ENCODE measurements around the gene MOB3B.

Gene MOB3B

DNA sequence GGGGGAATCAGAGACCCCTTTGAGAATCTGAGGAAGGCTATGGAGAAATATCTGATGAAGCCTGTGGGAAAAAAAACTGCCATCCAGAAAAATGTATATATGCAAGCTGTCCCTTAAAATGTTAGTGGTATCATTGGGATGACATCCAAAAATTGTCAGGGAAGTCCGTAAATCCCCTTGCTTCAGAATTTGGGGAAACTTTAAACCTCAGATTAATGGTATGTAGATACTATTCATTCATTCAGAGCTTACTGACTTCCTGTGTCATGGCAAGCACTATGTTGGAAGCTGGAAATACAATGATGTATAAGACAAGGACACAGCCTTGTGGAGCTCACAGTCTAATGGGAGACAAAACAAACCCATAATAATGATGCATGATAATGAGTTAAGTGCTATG lies 10.9 kb upstream of the MOB3B start:
- no peak for DNase-seq (ENCODE audit: low spot score)

DNA sequence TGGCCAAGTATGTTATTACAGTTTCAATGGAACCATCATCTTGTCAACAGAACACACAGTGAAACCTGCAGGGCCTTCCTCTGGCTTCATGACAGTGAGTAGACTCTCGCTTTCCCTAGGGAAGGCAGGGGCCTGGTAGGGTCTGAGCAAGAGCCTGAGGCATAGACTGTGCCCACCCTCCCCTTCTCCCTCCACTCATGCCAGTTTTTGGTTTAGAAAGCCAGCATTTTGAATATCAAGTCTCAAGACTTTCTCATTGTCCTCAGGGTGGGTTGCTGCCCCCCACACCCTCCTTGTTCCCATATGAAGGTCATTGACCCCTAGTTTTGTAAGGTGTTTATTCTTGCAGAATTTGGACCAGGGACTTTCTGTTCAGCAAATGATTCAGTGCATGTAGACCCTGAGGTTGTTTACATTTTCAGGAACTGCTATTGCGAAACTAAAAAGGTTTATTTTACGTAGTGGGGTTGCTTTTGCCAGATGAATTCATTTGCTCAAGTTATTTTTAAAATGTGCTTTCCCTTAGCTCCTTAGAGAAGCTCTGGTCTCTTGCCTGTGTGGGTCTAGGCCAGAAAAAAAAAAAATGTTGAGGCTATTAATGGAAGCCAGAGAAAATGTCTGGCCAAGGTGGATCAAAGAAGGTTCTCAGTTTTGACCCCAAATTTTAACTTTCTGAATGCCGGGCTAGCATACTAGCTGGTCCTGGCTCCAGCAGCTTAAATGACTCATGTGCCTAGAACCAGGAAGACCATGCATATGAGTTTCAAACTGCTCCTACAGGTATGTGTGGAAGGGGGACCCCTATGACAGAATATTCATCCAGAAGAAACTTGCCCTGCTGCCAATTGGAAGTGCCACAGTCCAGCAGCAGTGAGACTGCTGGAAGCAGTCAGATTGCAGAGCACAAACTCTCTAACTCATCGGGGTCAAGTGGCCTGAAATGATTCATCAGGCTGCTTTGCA lies 10.1 kb upstream of the MOB3B start:
- peak; percentile 36 for DNase-seq (ENCODE audit: low spot score)

DNA sequence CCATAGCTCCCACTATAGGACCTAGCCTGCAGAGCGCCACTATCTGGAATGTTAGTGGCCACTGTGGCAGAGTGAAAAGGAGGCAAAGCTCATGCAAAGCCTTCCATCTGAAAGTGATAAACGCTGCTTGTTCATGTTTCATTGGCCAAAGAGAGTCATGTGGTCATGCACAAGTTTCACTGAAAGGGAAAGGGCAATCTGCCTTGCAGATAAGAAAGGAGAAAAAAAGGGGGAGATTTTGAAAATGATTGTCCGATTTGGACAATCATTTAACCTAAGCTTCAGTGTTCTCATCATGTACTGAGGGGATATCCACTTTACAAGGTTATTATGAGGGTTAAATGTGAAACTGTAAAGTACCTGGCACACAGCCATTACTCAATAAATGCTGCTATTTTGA lies 9.0 kb upstream of the MOB3B start:
- DNase-seq (ENCODE audit: low spot score): no peak

DNA sequence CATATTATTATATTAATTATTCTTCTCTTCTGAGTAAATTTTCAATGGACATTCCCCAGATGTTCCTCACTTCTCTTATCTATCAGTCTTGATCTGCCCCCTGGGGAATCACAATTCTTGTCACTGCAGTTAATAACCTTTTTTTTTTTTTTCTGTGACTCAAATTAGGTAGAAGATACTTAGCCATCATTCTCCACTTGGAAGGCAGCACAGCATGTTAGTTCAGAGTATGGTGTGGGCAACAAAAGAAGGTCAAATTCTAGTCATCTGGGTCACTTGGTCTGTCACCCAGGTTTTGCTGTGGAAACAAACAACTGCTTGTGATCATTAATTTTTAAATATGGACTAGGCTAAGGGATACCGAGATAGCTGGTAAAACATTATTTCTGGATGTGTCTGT lies 8.1 kb upstream of the MOB3B start:
- no peak for DNase-seq (ENCODE audit: low spot score)

DNA sequence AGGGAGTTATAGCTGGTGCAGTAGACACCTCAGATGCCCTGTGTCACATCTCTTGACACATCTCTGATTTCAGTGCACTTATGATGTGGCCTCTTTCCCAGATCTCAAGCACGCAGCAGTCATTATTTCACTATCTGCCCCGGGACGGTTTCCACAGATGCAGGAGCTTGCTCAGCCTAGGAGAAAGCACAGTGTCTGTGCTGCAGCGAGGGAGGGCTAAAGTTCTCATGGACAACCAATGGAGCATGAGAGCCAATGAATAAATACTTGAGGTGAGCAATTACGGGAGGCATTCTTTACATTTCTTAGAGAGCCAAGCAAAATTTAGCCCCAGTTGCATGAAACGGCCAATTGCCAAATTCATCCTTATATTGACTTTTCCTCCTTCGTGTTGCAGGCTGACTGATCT lies 7.4 kb upstream of the MOB3B start:
- no peak for DNase-seq (ENCODE audit: low spot score)

DNA sequence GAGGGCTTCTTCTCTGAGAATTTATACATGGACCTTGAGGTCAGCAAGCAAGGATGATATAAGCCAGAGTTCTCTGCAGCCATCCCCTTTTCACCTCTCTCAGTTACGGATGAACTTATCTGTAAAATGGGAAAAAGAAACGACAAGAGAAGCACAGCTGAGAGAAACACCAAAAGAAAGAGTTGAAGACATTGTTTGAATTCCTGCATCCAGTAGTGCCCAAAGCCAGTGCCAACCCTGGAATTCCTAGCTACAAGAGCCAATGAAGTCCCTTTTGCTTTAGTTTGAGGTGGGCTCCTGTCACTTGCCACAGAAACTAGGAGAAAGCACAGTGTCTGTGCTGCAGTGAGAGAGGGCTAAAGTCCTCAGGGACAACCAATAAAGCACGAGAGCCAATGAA lies 6.6 kb upstream of the MOB3B start:
- DNase-seq (ENCODE audit: low spot score): no peak

DNA sequence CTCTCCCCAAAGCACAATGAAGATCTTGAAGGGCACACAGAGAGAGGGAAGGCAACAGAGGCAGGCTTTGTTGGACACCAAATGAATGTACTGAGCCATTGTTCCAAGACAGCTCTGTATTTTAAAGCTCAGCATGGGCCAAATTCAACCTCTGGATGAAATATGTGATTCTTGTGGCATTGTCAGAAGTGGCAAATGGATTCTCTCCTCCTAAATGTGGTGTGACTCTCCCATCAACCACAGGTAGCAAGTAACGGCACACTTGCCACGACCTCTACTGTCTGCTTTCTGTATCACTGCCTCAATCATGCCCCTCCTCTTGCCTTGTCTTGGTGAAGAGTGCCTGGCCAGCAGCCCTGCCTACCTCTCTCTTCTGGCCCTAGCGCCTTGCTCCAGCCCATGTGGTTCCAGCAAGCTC lies 6.1 kb upstream of the MOB3B start:
- DNase-seq (ENCODE audit: low spot score): peak; percentile 78

DNA sequence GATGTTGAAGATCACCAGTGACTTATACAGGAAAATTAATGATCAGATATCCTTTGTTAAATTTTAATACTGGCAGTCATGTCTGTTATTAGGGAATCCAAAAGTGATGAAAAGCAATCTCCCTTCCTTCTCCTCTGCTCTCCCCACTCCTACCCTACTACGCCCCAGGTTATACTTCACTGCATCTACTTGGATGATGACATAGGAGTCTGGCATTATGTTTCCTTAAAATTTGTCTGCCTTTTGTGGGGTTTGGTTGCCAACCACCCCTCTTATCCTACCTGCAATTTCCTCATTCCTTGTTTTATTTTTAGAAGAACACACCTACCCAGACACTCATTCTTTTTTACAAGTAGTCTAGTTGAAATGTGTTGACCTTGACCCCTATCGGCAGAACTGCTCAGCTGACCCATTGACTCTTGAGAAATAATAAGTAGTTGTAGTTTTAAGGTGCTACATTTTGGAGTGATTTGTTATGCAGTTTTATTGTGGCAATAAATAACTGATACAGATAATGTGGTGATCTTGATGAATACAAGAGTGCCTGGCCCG lies 5.1 kb upstream of the MOB3B start:
- no peak for DNase-seq (ENCODE audit: low spot score)

DNA sequence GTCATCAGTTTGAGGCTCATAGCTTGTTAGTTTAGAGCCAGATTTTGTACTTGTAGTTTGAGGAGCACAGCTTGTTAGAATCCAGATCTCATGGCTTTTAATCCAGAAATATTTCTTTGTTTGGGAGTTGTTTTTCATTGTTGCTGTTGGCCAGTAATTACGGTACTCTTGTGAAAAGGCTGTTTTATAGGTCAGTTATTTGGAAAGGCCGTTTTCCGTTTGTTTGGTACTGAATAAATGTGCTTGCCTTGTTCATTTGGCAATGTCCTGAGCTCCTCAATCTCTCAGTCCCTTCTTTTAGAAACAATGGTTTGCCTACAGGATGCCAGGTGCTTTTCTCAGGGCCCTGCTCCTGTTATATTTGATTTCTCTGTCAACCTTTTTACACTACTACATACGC lies 4.5 kb upstream of the MOB3B start:
- peak; percentile 41 for DNase-seq (ENCODE audit: low spot score)

DNA sequence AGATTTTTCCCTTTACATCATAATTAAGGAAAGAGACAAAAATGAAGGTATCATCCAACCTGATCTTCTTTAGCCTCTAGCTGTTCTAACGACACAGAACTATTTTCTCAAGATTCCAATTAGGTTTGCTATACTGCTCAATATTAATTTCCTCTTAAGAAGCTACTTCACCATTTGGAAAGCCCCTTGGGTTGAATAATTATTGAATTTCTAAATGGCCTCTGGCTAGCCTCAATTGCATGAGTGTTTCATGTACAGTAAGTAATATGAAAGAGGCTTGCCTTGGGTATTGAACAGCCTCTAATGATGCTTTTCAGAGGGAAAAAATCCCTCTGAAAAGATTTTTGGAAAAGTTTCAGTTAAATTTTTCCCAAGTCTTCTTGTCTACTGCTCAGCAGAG lies 3.7 kb upstream of the MOB3B start:
- DNase-seq (ENCODE audit: low spot score): no peak

DNA sequence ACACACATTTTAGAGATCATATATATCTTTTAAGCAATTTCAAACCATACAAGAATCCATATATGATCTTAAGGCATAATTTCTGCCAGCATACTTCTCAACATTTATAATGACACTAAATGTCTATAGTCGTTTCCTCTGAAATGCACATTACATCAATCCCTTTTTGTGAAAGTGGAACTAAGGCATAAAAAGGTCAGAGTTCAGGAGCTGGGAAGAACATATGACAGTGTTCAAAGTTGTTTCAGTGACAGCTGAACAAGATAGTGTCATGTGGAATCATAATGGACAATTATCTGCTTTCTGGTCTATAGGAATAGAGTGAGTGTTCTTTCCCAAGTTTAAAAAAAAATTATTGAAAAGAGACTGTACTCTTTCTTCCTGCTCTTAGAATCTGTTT lies 2.4 kb upstream of the MOB3B start:
- no peak for DNase-seq (ENCODE audit: low spot score)

DNA sequence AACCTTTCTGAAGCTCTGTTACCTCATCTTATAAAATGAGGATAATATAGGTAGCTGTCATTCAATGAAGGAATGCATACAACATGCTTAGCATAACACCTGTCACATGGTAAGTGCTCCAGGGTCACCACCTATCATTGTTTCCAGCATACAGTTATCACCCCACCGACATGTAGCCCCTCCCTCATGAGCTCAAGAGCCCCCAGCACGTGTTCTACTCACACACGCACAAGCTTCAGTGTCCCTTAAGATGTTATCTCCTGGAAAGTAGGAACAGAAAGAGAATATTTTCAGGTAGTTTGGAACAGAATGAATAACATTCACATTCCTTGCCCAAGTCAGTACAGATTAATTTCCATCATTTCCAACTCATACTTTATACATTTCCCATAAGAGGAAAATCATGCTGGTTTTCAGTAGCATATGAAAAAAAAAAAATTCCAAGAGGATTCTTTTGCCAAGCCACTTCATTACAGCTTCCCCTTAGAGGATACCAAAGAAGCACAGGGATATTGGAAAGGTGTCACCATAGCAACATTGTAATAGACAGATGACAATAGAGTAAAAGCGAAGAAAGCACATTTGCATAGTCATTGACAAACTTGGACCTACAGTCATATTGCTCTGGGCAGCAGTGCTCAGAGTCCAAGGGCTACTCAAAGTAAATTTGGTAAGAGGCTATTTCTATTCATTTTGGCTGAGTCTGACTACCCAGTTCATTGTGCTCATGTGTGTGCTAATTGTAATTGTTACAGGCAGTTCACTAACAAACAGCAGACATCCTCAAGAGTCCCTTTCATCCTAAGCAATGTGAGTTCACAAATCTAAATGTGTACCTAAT lies 1.5 kb upstream of the MOB3B start:
- DNase-seq (ENCODE audit: low spot score): no peak

DNA sequence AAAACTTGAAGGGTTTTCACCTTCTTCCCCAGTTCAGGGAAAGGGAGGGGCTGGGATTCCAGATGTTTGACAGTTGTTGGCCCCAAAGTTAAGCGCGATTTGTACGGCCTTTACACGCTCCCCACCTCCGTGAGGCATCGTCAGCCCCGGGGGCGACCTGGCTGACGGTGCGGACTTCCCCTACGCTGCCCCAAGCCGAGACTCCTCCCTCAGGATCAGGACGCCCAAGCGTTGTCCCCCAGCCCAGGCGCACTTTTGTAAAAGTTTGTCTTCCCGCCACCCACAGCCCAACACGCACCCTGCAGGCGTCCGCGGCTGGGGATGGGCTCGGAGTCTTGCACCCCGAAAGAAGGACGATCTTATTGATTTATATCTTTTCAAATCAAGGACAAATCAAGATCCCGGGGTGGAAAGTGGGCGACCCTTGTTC lies 713 bp downstream of the MOB3B start:
- DNase-seq (ENCODE audit: low spot score): peak; percentile 54

DNA sequence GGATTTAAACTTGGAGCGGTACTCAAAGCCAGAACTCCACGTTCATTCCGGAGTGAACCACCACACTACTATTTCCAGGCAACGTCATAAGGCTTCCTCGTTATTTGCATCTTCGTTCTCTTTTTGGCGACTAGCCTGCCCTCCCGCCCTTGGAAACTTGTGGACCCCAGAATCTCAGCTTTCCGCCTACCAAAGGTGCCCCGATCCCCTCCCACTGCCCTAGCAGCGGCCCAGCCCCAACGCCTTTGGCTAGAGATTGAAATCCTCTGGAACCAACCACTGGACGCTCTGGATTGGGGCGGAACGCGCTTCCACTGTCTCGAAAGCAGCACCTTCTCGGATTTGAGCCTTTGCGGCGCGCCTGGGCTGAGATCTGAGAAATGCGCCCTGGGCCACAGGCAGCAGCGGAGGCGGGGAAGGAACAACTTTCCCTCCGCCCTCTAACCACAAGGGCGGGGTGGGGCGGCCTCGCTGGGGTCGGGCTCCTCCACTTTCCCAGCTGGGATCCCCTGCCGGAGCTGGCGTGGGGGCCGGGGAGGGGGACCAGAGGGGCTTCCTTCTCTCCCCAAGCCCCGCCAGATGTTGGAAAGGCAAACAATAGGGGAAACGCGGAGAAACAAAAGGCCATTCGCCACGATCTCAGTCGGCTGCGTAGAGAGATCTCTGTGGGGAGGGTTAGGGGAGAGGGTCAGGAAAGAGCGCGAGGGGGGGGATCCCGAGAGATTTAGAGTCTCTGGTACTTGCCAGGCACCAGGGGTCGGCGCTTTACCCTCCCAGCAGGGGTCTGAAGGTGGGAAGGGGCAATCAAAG lies 1.3 kb downstream of the MOB3B start:
- DNase-seq (ENCODE audit: low spot score): peak; percentile 81

DNA sequence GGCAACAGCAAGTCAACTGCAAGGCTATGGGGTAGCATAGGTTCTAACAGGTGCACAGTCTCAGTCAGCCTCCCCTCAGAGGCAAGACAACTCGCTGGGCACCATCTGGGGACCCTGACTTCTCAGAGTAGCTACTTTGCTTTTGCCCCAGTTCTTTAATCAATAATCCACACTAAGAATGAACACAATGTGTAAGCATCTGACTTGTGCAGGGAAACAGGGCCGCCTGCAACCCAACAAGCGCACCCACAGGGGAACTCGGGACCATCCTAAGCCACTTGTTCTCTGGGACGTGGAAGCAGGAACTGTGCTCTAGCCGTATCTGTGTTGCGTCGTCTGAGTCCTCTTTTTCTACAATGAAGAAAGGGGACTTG lies 1.9 kb downstream of the MOB3B start:
- DNase-seq (ENCODE audit: low spot score): peak; percentile 45

DNA sequence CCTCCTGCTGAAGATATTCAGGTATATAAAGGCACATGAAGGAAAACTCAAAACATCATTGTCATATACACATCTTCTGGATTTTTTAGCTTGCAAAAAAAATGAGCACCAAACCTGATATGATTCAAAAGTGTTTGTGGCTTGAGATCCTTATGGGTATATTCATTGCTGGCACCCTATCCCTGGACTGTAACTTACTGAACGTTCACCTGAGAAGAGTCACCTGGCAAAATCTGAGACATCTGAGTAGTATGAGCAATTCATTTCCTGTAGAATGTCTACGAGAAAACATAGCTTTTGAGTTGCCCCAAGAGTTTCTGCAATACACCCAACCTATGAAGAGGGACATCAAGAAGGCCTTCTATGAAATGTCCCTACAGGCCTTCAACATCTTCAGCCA lies 5.4 kb downstream of the MOB3B start, which contains the start of gene IFNK:
Gene IFNK, plus strand, starts transcription at position 55 of the 400 bp plus-strand sequence. Its CDS starts 47 bp downstream, at position 102.
- DNase-seq (ENCODE audit: low spot score): no peak

DNA sequence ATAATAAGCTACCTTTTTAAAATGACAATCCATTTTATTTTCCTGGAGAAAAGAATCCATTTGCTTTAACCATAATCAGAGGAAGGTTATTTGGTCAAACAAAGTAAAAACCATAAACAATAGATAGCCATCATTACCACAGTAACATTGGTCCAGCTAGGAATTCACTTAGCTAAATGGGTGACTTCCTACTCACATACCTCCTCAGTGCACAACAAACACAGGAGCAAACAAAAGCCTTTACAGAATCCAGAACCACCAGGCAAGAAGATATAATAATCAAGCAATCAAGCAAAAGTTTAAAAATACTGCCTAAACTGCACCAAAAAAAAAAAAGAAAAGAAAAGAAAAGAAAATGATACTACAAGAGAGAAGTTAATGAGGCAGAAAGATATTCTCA lies 6.5 kb downstream of the MOB3B start:
- DNase-seq (ENCODE audit: low spot score): no peak

DNA sequence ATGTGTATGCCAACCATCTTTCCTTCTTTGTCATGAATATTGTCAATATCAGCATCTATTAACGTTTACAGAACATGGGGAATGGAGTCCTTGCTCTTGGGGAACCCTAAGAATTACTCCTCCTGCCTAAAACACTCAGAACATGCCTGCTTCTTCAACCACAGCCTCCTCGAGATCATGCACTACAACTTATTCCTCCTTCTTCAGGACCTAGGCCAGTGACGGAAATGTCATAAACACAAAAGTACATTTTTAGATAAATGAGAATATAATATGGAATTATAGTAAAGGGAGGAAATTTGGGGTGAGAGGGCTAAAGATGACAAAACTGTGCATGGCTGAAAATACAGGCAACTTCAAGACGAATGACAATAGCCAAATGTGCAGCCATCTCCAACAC lies 8.6 kb downstream of the MOB3B start:
- no peak for DNase-seq (ENCODE audit: low spot score)

DNA sequence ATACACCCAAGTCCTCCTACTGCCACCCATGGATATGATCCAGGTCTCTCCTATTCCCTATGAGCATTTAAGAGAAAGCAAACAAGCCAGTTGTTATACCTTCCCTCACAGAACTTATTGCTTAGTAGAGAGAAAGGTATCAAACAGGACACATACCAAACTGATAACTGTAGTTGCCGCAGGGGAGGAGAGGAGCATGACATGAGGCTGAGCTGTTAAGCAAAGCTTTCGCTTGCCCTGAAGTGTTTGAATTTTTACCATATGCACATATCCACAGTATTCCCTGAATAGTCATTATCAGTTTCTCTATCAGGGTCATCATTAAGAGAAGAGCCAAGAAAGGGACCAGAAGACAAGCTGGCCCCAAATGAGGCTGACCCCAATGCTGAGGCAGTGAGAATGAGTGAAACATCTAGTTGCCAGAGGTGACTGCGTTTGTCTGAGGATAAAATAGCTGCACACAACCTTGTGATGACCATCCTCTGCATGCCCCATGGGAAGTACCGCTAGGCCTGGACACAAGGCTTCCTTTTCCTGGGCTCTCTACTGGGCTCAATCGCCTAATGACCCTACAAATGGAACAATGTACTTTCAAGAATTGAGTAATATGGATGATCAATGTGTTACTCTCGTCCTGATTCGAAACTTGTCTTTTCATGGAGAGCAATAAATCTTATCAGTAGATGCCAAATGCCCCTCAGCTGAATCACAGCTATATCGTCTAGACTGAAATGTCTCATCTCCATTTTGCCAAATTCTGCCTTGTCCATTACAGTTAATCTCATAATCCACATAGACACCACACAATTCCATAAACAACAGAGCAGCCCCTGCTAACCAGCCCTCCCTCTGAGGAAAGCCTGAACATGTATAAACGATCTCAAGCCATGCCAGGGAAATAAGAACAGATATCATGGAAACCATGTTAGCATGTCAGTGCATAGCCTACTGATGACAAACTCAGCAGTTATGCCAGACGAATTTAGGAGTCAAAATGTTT lies 9.8 kb downstream of the MOB3B start:
- no peak for DNase-seq (ENCODE audit: low spot score)

DNA sequence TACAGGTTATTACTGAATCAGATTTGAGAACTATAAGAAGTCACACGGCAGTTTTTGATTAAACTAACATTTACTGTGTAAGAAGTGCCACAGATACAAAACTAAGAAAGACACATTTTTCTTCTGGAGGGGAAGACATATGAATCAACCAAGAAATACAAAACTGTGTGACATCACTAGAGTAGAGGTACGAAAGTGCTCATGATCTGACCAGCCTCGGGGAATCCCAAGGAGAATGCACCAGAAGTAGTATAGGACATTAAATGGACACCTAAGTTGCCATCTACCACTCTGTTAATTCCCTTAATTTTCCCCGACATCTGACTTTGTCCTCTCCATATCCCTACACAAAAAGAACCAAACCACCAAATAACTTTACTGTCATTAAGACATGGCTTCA lies 10.8 kb downstream of the MOB3B start:
- no peak for DNase-seq (ENCODE audit: low spot score)

DNA sequence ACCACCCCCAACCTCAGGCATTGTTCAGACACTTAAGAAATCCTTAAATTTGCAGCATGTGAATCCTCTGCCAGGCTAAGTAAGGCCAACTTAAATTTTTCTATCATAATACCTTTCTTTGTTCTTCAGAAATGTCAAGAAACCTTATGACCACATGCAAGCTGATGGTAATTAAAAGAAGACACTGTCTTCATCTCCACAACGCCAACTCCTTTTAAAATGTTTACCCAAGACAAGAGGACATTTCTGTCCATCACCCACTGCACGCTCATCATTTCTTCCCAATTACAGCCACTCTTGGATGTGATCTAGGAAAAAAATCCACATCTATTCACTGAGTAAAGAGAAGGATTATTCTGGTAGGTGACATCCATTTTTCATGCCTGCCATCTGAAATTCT lies 11.6 kb downstream of the MOB3B start:
- no peak for DNase-seq (ENCODE audit: low spot score)

All from putamen (tissue), 1 donor.